Transverse colon (tissue), 4 donors: ENCODE results near the gene TMEM62.

Experiments
- EP300 ChIP-seq: sonication (generic); formaldehyde crosslinking; IDR thresholded peaks from one replicate; pipeline ENCODE4 v1.6.1; 2017; ENCODE audit warnings: antibody characterized with exemption, low read depth
- POLR2A ChIP-seq: fragments of 450-650 bp; IDR thresholded peaks from one replicate; pipeline ENCODE4 v1.6.1; 2016; ENCODE audit warnings: antibody characterized with exemption, mild to moderate bottlenecking, moderate library complexity
- POLR2AphosphoS5 ChIP-seq, 3 donors: sonication (generic); formaldehyde crosslinking; IDR thresholded peaks; one replicate each; pipeline ENCODE4 v1.6.1; 2016; ENCODE audit warnings: antibody characterized with exemption in 3 of 3
- TF ChIP-seq, protein P1 (sequence below), 5 experiments: fragments of 200-600 bp in 3 of 5; fragments of 450-650 bp in 2 of 5; sonication (generic) in 3 of 5; IDR thresholded peaks; 1 replicate in 2 of 5; 2 replicates in 3 of 5; pipeline ENCODE4 v1.5.1; 2016 to 2017; ENCODE audit warnings: antibody characterized with exemption in 5 of 5, inconsistent platforms in 3 of 5, mild to moderate bottlenecking in 2 of 5, moderate library complexity in 1 of 5

DNA sequence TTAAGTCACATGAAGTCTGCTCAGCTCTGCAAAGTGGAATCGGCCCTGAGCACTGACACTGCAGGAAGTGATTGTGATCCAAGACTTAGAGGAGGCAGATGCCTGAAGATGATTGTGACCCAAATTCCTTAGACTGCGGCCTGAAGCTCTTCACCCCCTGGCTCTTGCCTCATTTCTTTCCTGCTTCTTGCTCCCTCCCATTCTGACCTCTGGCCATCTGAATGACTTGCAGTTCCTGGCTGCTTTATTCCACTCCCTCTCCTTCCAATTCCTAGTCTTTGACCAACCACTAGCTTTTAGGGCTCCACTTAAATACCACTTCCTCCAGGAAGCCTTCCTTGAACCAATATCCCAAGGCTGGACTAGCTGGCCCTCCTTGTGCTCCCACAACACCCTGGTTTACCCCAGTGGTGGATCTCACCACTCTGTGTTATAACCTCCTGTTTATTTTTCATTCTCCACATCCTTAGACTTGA lies 97.3 kb downstream of the TMEM62 start:
- TF ChIP-seq, protein P1, sequence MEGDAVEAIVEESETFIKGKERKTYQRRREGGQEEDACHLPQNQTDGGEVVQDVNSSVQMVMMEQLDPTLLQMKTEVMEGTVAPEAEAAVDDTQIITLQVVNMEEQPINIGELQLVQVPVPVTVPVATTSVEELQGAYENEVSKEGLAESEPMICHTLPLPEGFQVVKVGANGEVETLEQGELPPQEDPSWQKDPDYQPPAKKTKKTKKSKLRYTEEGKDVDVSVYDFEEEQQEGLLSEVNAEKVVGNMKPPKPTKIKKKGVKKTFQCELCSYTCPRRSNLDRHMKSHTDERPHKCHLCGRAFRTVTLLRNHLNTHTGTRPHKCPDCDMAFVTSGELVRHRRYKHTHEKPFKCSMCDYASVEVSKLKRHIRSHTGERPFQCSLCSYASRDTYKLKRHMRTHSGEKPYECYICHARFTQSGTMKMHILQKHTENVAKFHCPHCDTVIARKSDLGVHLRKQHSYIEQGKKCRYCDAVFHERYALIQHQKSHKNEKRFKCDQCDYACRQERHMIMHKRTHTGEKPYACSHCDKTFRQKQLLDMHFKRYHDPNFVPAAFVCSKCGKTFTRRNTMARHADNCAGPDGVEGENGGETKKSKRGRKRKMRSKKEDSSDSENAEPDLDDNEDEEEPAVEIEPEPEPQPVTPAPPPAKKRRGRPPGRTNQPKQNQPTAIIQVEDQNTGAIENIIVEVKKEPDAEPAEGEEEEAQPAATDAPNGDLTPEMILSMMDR (IDR thresholded peaks at IDR 0.05): no peak
- TF ChIP-seq POLR2A (no peak), POLR2AphosphoS5 (IDR thresholded peaks at IDR 0.05) (no peak), EP300 (no peak)
